ENCODE data around the gene NKAIN1. TPM values are rescaled to one million over a fixed set of nuclear protein-coding genes. Genes with fewer than 3 reads are reported as not detected.
"Not testable (repeated sequence)": the region's sequence is repeated elsewhere in the genome, so short reads cannot be mapped to it uniquely, and the experiment has no call there.

The NKAIN1 gene
- total RNA-seq, 2 experiments from 2014 or later, result 0.26 to 0.79 TPM

DNA sequence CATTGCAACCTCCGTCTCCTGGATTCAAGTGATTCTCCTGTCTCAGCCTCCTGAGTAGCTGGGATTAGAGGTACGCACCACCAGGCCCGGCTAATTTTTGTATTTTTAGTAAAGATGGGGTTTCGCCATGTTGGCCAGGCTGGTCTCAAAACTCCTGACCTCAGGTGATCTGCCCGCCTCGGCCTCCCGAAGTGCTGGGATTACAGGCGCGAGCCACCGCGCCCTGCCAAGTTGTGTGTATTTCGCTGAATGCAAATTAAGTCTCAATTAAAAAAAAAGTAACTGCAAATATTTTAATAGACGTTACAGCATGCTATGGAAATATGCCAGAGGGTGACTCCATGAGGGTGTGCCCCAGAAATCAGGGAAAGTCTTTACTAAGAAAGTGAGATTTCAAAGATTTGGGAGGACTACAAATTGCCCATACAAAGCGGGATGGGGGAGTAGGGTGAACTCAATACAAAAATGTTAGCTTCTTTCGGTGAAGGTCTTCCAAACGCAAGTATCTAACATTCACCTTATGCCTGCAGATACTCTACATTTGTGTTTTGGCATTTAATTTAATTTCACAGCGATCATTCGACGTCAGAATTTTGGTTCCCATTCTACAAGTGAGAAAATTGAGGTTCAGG, 85.6 kb downstream of the NKAIN1 start:
- Mint-ChIP-seq H3K9me3 (ENCODE audit: low read depth) (no peaks in the 10 kb centered on the region), H3K27ac (peak overlapping the region; percentile 21), H3K4me1 (peaks cover 8% of the 10 kb centered on the region), H3K4me3 (peak overlapping the region; percentile 68), H3K27me3 (peaks cover 6% of the 10 kb centered on the region), H3K36me3 (no peaks in the 10 kb centered on the region)
- no peak for ATAC-seq
- CTCF ChIA-PET, result interaction anchor here (1.6 kb wide), 1 partner anchor 10 kb away, joined by 5 read pairs; no protein-coding TSS in a partner anchor
- DNase-seq, result no peak

DNA sequence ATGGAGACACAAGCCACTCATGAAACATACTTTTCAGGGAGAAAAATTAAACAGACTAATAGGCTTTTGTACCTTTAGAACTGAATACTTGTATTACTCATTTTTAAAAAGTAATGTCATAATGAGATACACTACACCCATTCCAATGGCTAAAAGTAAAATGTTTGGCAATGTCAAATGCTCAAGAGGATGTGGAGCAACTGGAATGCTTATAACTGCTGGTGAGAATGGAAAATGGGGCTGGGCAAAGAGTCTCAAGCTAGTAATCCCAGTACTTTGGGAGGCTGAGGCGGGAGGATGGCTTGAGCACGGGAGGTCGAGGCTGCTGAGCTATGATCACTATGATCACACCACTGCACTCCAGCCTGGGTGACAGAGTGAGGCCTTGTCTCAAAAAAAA, 86.3 kb downstream of the NKAIN1 start:
- no peak overlapping the region for H3K27ac Mint-ChIP-seq
- peaks cover 8% of the 10 kb centered on the region for H3K4me1 Mint-ChIP-seq
- ATAC-seq, result no peak
- CTCF ChIA-PET, result interaction anchor here (0.6 to 1.6 kb wide), 3 partner anchors 9 to 29 kb away, joined by 3 to 5 read pairs (median 3); no protein-coding TSS in a partner anchor
- peaks cover 6% of the 10 kb centered on the region for H3K27me3 Mint-ChIP-seq
- no peaks in the 10 kb centered on the region for H3K36me3 Mint-ChIP-seq
- no peaks in the 10 kb centered on the region for H3K9me3 Mint-ChIP-seq (ENCODE audit: low read depth)
- H3K4me3 Mint-ChIP-seq, result peak overlapping the region; percentile 30
- DNase-seq, result no peak

- Mint-ChIP-seq H3K4me3 (no peak overlapping the region), H3K27me3 (peaks cover 6% of the 10 kb centered on the region), H3K4me1 (peaks cover 8% of the 10 kb centered on the region), H3K9me3 (ENCODE audit: low read depth) (no peaks in the 10 kb centered on the region), H3K36me3 (no peaks in the 10 kb centered on the region), H3K27ac (no peak overlapping the region)
- no peak for DNase-seq
- ATAC-seq, result no peak
- CTCF ChIA-PET, result interaction anchor here (0.7 to 1.8 kb wide), 5 partner anchors 9 to 397 kb away, joined by 3 to 7 read pairs (median 3); no protein-coding TSS in a partner anchor
These were observed 87.4 kb downstream of the NKAIN1 start for GRCh38 chr1:31152181-31152795.

GRCh38 chr1:31151402-31151801, 88.3 kb downstream of the NKAIN1 start:
- Mint-ChIP-seq H3K4me3 (no peak overlapping the region), H3K27ac (no peak overlapping the region), H3K9me3 (ENCODE audit: low read depth) (no peaks in the 10 kb centered on the region), H3K36me3 (no peaks in the 10 kb centered on the region), H3K27me3 (peaks cover 8% of the 10 kb centered on the region), H3K4me1 (peaks cover 8% of the 10 kb centered on the region)
- CTCF ChIA-PET, result interaction anchor here (1.1 to 1.8 kb wide), 3 partner anchors 10 to 30 kb away, joined by 3 to 7 read pairs (median 3); no protein-coding TSS in a partner anchor
- no peak for DNase-seq
- no peak for ATAC-seq

DNA sequence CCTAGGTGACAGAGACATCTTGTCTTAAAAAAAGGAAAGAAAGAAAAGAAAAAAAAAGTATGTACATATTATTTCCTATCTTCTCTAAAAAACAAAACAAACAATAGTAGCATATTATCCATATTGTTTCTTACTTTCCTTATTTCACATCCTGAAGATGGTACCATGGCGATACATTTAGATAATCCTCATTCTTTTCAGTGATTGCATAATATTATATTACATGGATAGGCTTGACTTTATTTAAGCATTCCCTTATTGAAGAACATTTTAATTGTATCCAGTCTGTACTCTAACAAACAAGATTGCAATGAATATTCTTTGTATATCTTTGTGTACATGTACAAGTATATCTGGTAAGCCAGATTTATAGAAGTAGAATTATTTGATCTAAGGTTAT, 91.3 kb downstream of the NKAIN1 start:
- Mint-ChIP-seq H3K27me3 (peaks cover 9% of the 10 kb centered on the region), H3K36me3 (no peaks in the 10 kb centered on the region), H3K9me3 (ENCODE audit: low read depth) (no peaks in the 10 kb centered on the region), H3K4me1 (no peaks in the 10 kb centered on the region), H3K27ac (no peak overlapping the region), H3K4me3 (no peak overlapping the region)
- no peak for DNase-seq
- no peak for ATAC-seq
- CTCF ChIA-PET, result no interaction called here

DNA sequence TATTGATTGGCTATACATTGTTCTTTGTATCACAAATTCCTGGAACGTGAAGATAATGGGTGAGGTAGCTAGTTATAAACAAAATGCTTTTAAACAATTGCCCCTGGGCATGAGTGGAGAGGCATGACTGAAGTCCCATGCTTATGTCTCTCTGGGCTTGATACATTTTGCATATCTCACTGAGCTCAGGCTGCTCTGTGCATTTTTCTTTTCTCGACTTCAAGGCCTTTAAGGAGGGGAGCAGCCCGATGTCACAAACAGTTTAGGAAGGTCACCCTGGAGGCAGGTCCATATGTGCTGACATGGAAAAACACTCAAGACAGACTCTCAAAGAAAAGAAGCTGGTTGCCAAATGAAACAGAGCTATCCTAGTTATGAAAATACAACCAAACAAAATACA, 94.0 kb downstream of the NKAIN1 start:
- no peak overlapping the region for H3K27ac Mint-ChIP-seq
- no peak overlapping the region for H3K4me3 Mint-ChIP-seq
- H3K36me3 Mint-ChIP-seq, result no peaks in the 10 kb centered on the region
- H3K4me1 Mint-ChIP-seq, result no peaks in the 10 kb centered on the region
- DNase-seq, result no peak
- H3K9me3 Mint-ChIP-seq (ENCODE audit: low read depth), result no peaks in the 10 kb centered on the region
- ATAC-seq, result no peak
- CTCF ChIA-PET, result no interaction called here
- peaks cover 6% of the 10 kb centered on the region for H3K27me3 Mint-ChIP-seq

GRCh38 chr1:31144442-31144841, 95.2 kb downstream of the NKAIN1 start:
- DNase-seq (no peak), ATAC-seq (no peak)
- Mint-ChIP-seq H3K27ac (no peak overlapping the region), H3K27me3 (peaks cover 6% of the 10 kb centered on the region), H3K9me3 (ENCODE audit: low read depth) (no peaks in the 10 kb centered on the region), H3K36me3 (no peaks in the 10 kb centered on the region), H3K4me3 (no peak overlapping the region), H3K4me1 (no peaks in the 10 kb centered on the region)
- CTCF ChIA-PET, result no interaction called here

GRCh38 chr1:31143455-31143854, 96.2 kb downstream of the NKAIN1 start:
- H3K4me1 Mint-ChIP-seq, result no peaks in the 10 kb centered on the region
- DNase-seq (no peak), ATAC-seq (no peak)
- H3K36me3 Mint-ChIP-seq, result no peaks in the 10 kb centered on the region
- peaks cover 6% of the 10 kb centered on the region for H3K27me3 Mint-ChIP-seq
- H3K4me3 Mint-ChIP-seq, result no peak overlapping the region
- H3K9me3 Mint-ChIP-seq (ENCODE audit: low read depth), result no peaks in the 10 kb centered on the region
- no peak overlapping the region for H3K27ac Mint-ChIP-seq
- CTCF ChIA-PET, result no interaction called here

DNA sequence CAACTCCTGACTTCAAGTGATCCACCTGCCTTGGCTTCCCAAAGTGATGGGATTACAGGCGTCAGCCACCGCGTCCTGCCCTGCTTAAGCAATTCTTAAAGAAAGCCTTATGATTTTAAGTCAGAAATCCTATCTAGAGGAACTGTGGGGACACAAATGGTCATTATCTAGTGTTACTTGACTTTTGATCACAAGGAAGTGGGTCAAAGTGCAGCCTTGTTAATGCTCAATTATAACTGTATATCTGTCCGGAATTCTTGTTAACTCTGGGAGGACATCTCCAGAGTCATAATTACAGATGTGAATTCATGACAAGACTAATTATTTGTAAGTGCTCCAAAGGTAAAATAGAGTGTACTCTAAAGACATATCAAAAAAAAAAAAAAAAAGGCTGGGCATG, 97.3 kb downstream of the NKAIN1 start:
- H3K4me3 Mint-ChIP-seq, result no peak overlapping the region
- DNase-seq (no peak), ATAC-seq (no peak)
- CTCF ChIA-PET, result no interaction called here
- H3K9me3 Mint-ChIP-seq (ENCODE audit: low read depth), result no peaks in the 10 kb centered on the region
- H3K4me1 Mint-ChIP-seq, result no peaks in the 10 kb centered on the region
- no peak overlapping the region for H3K27ac Mint-ChIP-seq
- no peaks in the 10 kb centered on the region for H3K36me3 Mint-ChIP-seq
- peaks cover 6% of the 10 kb centered on the region for H3K27me3 Mint-ChIP-seq

GRCh38 chr1:31140299-31140698, 99.4 kb downstream of the NKAIN1 start:
- Mint-ChIP-seq H3K27ac (no peak overlapping the region), H3K4me3 (no peak overlapping the region), H3K27me3 (no peaks in the 10 kb centered on the region), H3K36me3 (no peaks in the 10 kb centered on the region), H3K9me3 (ENCODE audit: low read depth) (no peaks in the 10 kb centered on the region), H3K4me1 (no peaks in the 10 kb centered on the region)
- ATAC-seq, result no peak
- no peak for DNase-seq
- CTCF ChIA-PET, result no interaction called here

GRCh38 chr1:31138797-31139521, 100.7 kb downstream of the NKAIN1 start:
- H3K4me3 Mint-ChIP-seq; H3K4me1 Mint-ChIP-seq; H3K27me3 Mint-ChIP-seq; ATAC-seq; H3K27ac Mint-ChIP-seq; H3K36me3 Mint-ChIP-seq; DNase-seq; H3K9me3 Mint-ChIP-seq (ENCODE audit: low read depth); CTCF ChIA-PET: not testable (repeated sequence)

DNA sequence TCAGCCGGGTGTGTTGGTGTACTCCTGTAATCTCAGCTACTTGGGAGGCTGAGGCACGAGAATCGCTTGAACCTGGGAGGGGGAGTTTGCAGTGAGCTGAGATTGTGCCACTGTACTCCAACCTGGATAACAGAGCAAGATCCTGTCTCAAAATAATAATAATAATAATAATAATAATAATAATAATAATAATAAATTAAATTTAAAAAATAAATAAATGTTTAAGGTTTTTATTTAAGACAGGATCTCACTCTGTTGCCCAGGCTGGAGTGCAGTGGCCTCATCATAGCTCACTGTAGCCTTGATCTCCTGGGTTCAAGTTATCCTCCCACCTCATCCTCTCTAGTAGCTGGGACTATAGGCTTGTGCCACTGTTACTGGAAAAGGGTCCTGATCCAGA, 101.8 kb downstream of the NKAIN1 start:
- not testable (repeated sequence) for DNase-seq; H3K4me1 Mint-ChIP-seq; H3K9me3 Mint-ChIP-seq (ENCODE audit: low read depth); H3K27ac Mint-ChIP-seq; H3K27me3 Mint-ChIP-seq; H3K36me3 Mint-ChIP-seq; H3K4me3 Mint-ChIP-seq; ATAC-seq
- CTCF ChIA-PET, result interaction anchor here (1.5 kb wide), 1 partner anchor 8 kb away, joined by 3 read pairs; no protein-coding TSS in a partner anchor

DNA sequence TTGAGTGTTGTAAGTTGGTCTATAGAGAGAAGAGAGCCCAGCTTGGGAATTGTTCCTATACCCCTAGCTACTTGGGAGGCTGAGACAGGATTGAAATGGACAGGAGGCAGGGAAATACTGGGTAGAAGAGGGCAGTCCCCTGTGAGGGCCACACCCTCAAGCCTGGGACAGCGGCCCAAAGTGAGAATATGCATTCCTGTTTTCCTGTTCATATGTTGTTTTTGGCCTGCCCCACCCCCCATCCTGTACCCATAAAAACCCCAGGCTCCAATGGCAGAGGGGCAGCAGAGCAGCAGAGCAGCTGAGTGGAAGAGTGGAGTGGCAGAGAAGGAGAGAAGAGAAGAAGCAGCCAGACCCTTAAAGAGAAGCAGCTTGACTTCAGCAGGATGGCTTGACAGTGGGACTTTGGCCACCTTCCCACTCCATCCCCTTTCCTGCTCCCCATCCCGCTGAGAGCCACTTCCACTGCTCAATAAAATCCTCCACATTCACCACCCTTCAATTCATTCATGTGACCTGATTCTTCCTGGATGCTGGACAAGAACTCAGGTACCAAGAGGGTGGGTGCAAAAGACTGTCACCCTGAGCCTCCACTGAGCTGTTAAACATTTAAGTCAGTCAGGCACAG, 103.6 kb downstream of the NKAIN1 start:
- Mint-ChIP-seq H3K9me3 (ENCODE audit: low read depth) (no peaks in the 10 kb centered on the region), H3K36me3 (no peaks in the 10 kb centered on the region), H3K27ac (no peak overlapping the region), H3K4me3 (no peak overlapping the region), H3K27me3 (no peaks in the 10 kb centered on the region), H3K4me1 (no peaks in the 10 kb centered on the region)
- no peak for ATAC-seq
- no peak for DNase-seq
- CTCF ChIA-PET, result no interaction called here
